ENCODE results near the gene MST1R.
A peak's percentile ranks its signal among the peaks of the same experiment; 100 is the strongest.

- TF ChIP-seq CTCF (IDR thresholded peaks at IDR 0.05) (peak; percentile 74 to 94 (median 86)), POLR2A (IDR thresholded peaks at IDR 0.05) (no peak)
Observed at GRCh38 chr3:49839193-49839809, 64.4 kb downstream of the MST1R start.
